Measurements from ENCODE around the gene SH2D7. TPM values are rescaled to one million over a fixed set of nuclear protein-coding genes. Genes with fewer than 3 reads are reported as not detected.
A peak's percentile ranks its signal among the peaks of the same experiment; 100 is the strongest.

Gene SH2D7
- polyA plus RNA-seq, 1 donor (not counting 4 experiments of a cell fraction or from before 2014, with no cell fraction given) = not detected

- Histone ChIP-seq H3K4me3 (ENCODE audit: control insufficient read depth in 2 of 3, extremely low read depth in 1 of 3, insufficient read depth in 2 of 3, low read depth in 1 of 3, low read length in 3 of 3) (no peak overlapping the region), H3K27me3 (ENCODE audit: control insufficient read depth, extremely low read depth, insufficient read depth, low read length) (no peaks in the 10 kb centered on the region), H3K9me3 (ENCODE audit: control insufficient read depth, low read depth, low read length) (no peaks in the 10 kb centered on the region), H3K4me1 (ENCODE audit: control insufficient read depth, extremely low read depth, insufficient read depth, low read length) (peaks cover 33% of the 10 kb centered on the region), H3K36me3 (ENCODE audit: control insufficient read depth in 2 of 2, extremely low read depth in 1 of 2, insufficient read depth in 2 of 2, low read length in 2 of 2) (no peaks in the 10 kb centered on the region), H3K79me2 (ENCODE audit: control insufficient read depth, insufficient read depth, low read length) (peaks cover 20% of the 10 kb centered on the region), H3K9me1 (ENCODE audit: control insufficient read depth, extremely low read depth, insufficient read depth, low read length) (no peaks in the 10 kb centered on the region), H3K4me2 (ENCODE audit: control insufficient read depth, extremely low read depth, insufficient read depth, low read depth, low read length) (no peak overlapping the region), H4K20me1 (ENCODE audit: control insufficient read depth, extremely low read depth, insufficient read depth, low read length) (no peaks in the 10 kb centered on the region), H3K27ac (ENCODE audit: control insufficient read depth, insufficient read depth, low read length) (no peak overlapping the region), H3K9ac (ENCODE audit: control insufficient read depth, extremely low read depth, insufficient read depth, low read length) (no peak overlapping the region), H2AFZ (ENCODE audit: control insufficient read depth, low read length) (no peak overlapping the region)
- DNase-seq (ENCODE audit: low read depth, low spot score) (no peak), FAIRE-seq (peak; percentile 34)
- dilution Hi-C loops (cut with MboI; ENCODE audit: extremely low pct_ligation_motif_present, low sequenced_read_pairs) = no loop called here
- TF ChIP-seq CTCF (optimal IDR thresholded peaks at IDR 0.05 in 1 of 3, IDR thresholded peaks at IDR 0.05 in 1 of 3, conservative IDR thresholded peaks at IDR 0.05 in 1 of 3; ENCODE audit: extremely low read depth in 1 of 3, insufficient read depth in 2 of 3, low read length in 3 of 3) = no peak
- TF ChIP-seq EZH2 (IDR thresholded peaks at IDR 0.05; ENCODE audit: low read length) = no peak
These were observed 54.2 kb downstream of the SH2D7 start for GRCh38 chr15:78146425-78147154.

- no peaks in the 10 kb centered on the region for H3K27me3 ChIP-seq (ENCODE audit: control insufficient read depth, extremely low read depth, insufficient read depth, low read length)
- H2AFZ ChIP-seq (ENCODE audit: control insufficient read depth, low read length) = no peak overlapping the region
- no peaks in the 10 kb centered on the region for H3K9me3 ChIP-seq (ENCODE audit: control insufficient read depth, low read depth, low read length)
- H3K4me1 ChIP-seq (ENCODE audit: control insufficient read depth, extremely low read depth, insufficient read depth, low read length) = peaks cover 33% of the 10 kb centered on the region
- no peak overlapping the region for H3K4me3 ChIP-seq (ENCODE audit: control insufficient read depth in 2 of 3, extremely low read depth in 1 of 3, insufficient read depth in 2 of 3, low read depth in 1 of 3, low read length in 3 of 3)
- H3K27ac ChIP-seq (ENCODE audit: control insufficient read depth, insufficient read depth, low read length) = peak overlapping the region; percentile 27
- no peaks in the 10 kb centered on the region for H3K36me3 ChIP-seq (ENCODE audit: control insufficient read depth in 2 of 2, extremely low read depth in 1 of 2, insufficient read depth in 2 of 2, low read length in 2 of 2)
- peak overlapping the region; percentile 52 for H3K4me2 ChIP-seq (ENCODE audit: control insufficient read depth, extremely low read depth, insufficient read depth, low read depth, low read length)
- dilution Hi-C loops (cut with MboI; ENCODE audit: extremely low pct_ligation_motif_present, low sequenced_read_pairs) = no loop called here
- peak overlapping the region; percentile 23 for H3K9ac ChIP-seq (ENCODE audit: control insufficient read depth, extremely low read depth, insufficient read depth, low read length)
- TF ChIP-seq CTCF (optimal IDR thresholded peaks at IDR 0.05 in 1 of 3, IDR thresholded peaks at IDR 0.05 in 1 of 3, conservative IDR thresholded peaks at IDR 0.05 in 1 of 3; ENCODE audit: extremely low read depth in 1 of 3, insufficient read depth in 2 of 3, low read length in 3 of 3) (no peak), EZH2 (IDR thresholded peaks at IDR 0.05; ENCODE audit: low read length) (no peak)
- peaks cover 24% of the 10 kb centered on the region for H3K79me2 ChIP-seq (ENCODE audit: control insufficient read depth, insufficient read depth, low read length)
- DNase-seq (ENCODE audit: low read depth, low spot score) = no peak
- H4K20me1 ChIP-seq (ENCODE audit: control insufficient read depth, extremely low read depth, insufficient read depth, low read length) = no peaks in the 10 kb centered on the region
- no peaks in the 10 kb centered on the region for H3K9me1 ChIP-seq (ENCODE audit: control insufficient read depth, extremely low read depth, insufficient read depth, low read length)
- no peak for FAIRE-seq
These were observed 55.2 kb downstream of the SH2D7 start for GRCh38 chr15:78147566-78147965.

Measured in keratinocyte (primary cell).